GM13976 (cell line): ENCODE results near the gene MAGEA10.

Experiments
- DNase-seq: peaks from one replicate; pipeline ENCODE4 v3.0.0; 2012; ENCODE audit warnings: low spot score
- CTCF ChIP-seq: IDR thresholded peaks from 2 replicates; pipeline ENCODE4 v1.5.1; 2012; ENCODE audit warnings: borderline replicate concordance, mild to moderate bottlenecking; ENCODE audit not compliant: insufficient read depth; ENCODE audit errors: extremely low read depth, missing control alignments, control extremely low read depth
- in situ Hi-C: fragments of 300-500 bp; cut with MboI; formaldehyde crosslinking; loops from one replicate; pipeline ENCODE4 v1.12.0; 2022; ENCODE audit warnings: low sequenced_read_pairs, mixed read lengths, inconsistent platforms; ENCODE audit not compliant: unreplicated experiment

The MAGEA10 gene

GRCh38 chrX:152086141-152086540, 52.2 kb downstream of the MAGEA10 start:
- no peak for TF ChIP-seq CTCF
- in situ Hi-C loops, result no loop called here
- no peak for DNase-seq
